Fibroblast of lung (primary cell): ENCODE measurements around the gene TBX6.

Experiments
- CTCF ChIP-seq, 2 donors: IDR thresholded peaks in 1 of 2; conservative IDR thresholded peaks in 1 of 2; 1 replicate in 1 of 2; 2 replicates in 1 of 2; pipeline ENCODE4 v1.5.1; 2011 to 2012; ENCODE audit warnings: low read length in 2 of 2, control low read depth in 1 of 2, inconsistent platforms in 1 of 2, low read depth in 1 of 2, mild to moderate bottlenecking in 1 of 2
- EZH2 ChIP-seq: IDR thresholded peaks from 2 replicates; pipeline ENCODE4 v1.5.1; 2012; ENCODE audit warnings: low read length, control low read depth, mild to moderate bottlenecking; ENCODE audit errors: missing control alignments

- no peak for TF ChIP-seq CTCF (conservative IDR thresholded peaks at IDR 0.05 in 1 of 2, IDR thresholded peaks at IDR 0.05 in 1 of 2; ENCODE audit: low read depth in 1 of 2, low read length in 2 of 2)
- no peak for TF ChIP-seq EZH2
Observed at GRCh38 chr16:30119428-30119827, 27.7 kb upstream of the TBX6 start.
